GM19193 (cell line): Measurements from ENCODE around the gene SATL1.

Experiments used
- POLR2A ChIP-seq: IDR thresholded peaks from 4 replicates; pipeline ENCODE4 v1.6.1; 2011; ENCODE audit not compliant: insufficient read depth, insufficient read length; ENCODE audit errors: extremely low read depth

Gene SATL1, protein sequence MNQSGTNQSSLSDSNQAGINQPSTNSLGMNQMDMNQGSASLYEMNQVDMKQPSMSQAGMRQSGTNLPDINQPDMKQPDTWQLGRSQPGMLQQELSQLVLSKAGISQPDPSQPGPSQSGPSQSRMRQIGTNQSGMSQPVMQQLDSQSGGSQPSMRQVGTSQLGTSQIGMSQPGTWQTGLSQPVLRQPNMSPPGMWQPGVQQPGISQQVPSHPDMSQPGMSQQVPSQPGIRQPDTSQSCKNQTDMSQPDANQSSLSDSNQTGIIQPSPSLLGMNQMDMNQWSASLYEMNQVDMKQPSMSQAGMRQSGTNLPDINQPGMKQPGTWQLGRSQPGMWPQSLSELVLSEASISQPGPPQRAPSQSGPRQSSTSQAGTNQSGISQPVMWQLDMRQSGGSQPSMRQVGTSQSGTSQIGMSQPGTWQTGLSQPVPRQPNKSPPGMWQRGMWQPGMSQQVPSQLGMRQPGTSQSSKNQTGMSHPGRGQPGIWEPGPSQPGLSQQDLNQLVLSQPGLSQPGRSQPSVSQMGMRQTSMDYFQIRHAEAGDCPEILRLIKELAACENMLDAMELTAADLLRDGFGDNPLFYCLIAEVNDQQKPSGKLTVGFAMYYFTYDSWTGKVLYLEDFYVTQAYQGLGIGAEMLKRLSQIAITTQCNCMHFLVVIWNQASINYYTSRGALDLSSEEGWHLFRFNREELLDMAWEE

DNA sequence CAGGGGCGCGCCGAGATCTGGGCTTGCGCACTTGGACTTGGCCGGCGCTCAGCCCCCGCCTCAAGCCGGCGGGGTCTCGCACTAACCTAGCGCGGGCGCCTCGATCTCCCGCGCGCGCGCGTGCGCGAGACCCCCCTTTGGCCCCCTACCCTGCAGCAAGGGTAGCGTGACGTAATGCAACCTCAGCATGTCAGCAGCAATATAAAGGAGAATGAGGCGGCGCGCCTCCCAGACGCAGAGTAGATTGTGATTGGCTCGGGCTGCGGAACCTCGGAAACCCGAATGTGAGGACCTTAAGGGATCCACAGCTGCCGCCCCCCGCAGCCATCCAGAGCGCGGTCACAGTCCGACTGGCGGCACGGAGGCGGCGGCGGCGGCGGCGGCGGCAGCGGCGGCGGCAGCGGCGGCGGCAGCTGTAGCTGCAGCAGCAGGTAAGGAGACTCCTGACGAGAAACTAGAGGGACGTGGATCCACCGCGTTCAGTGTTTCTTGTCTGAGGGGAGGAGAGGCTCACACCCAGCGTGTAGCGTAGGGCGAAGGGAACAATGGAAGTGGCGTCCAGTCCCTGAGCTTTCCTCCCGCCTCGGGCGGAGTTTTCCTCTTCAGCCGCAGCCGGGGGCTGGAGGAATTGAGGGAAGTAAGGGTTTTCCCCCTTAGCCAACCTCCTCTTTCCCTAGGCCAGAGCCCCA lies at the start of gene SATL1, which contains the start of gene ZNF711:
Gene SATL1 (minus strand): TSS at position 19 of the 689 bp plus-strand sequence. CDS start 134,811 bp downstream, outside the sequence.
Gene ZNF711 (plus strand): TSS at position 231 of the 689 bp plus-strand sequence. CDS start 3,582 bp downstream, outside the sequence.
- no peak for TF ChIP-seq POLR2A

DNA sequence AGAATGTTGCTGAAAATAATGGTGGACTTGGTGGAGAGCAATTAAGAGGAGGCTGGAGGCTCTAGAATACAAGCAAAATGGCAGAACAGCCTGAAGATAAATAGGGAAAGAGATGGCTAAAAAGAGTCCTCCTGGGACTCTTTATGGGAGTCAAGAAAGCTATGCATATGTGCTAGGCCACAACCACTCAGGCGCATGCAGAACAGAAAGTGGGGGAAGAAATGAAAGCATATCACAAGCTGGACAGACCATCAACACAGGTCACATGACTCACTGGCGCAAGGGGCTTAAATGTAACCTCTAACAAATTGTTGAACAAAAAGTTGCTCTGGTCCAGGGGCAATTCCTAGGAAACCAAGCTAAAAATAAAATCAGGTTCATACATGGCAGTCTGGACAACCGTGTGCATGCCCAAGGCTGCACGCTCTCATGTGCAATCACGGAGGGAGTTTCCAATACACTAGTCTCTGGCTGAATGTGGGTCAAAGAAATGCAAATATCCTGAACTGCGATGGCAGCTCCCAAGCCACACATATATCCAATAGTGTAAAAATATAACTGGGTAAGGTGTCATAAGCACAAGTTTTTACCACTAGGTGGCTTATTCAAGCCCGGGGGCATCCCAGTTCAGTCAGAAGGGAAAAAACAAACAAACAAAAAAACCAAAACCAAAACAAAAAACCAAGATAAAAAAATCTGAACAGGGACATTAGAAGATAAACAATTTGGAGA lies 45.6 kb upstream of the SATL1 start:
- no peak for TF ChIP-seq POLR2A

DNA sequence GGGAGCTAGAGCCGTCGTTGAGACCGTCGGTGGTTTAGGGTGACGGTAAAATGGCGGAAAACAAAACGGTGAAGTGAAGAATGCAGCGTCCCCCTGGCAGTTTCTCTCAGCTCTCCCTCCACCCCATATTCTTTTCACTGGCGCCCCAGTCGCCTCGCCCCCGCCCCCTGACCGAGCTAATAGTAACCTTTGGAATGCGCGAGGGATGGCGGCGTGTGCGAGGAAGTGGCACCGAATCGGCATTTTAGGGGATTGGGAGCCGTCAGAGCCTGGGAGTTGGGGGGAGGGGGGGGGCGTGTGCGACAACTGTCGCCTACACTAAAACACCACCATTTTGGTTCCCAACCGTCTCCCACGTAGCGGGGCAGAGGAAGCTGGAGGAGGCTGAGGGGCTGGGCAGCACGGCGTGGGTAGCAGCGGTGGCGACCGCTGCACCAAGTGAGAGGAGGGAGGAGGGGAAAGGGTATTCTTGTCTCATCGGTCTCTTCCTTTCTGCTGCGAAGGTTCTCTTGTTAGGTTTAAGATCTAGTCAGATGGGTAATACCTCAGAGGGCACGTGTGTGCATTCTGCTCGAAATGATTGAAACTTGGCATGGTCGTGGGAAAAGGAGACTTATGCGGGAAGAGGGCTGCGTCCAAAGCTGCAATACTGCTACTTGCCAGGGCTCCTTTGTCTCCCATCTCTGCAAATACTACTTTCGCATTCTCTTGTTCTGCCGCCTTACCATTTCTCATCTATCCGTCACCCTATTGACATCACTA lies 1.1 kb upstream of the SATL1 start:
- TF ChIP-seq POLR2A = no peak

DNA sequence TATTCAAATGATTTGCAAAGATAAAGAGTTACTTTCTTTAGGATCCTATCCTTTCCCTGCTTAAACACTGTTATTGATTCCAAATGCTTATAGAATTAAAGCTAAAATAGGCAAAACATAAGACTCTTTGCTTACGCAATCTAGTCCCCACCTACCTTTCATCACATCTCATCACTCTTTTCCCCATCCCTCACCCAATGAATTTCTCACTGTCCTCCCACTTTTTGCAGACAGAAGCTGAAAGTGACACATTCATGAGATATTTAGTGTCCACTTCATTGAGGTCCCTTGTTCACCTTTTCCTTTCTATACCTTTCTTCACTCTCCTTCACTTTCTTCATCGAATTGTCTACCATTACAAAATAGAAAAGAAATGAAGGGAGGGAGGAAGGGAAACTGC lies 424 bp downstream of the SATL1 start:
- no peak for TF ChIP-seq POLR2A

DNA sequence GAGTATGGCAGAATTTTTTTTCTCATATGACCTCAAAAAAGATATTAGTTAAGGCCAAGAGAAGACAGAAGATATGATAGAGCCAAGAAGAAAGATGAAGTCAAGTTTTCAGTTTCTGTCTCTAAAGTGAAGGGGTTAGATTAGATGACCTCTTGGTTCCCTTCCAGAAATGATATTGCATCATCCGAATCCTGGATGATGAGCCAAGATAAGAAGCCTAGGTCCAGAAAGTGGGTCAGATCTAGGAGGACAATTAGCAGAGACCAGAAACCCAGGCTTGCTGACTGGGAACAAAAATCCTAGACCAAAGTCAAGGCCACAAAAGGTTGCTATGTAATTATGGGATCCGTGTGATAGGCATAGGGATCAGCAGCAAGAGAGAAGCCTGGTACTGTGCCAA lies 20.2 kb downstream of the SATL1 start:
- no peak for TF ChIP-seq POLR2A

DNA sequence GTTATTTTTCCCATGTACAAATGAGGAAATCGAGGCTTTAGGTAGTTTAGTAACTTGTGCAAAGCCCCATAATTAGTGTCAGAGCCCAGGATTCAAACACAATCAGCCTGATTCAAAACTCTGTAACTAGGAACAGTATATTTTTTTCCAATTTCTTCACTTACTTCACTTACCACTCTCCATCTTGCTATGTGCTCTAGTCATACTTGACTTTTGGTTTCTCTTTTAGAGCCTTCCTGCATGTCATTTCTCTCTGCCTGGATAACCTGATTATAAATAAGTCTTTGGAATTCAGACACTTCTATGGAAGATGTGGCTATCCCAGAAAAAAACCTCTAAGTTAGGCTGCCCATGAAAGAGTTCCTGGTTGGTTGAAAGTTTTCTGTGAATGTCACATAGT lies 22.2 kb downstream of the SATL1 start:
- TF ChIP-seq POLR2A = no peak

DNA sequence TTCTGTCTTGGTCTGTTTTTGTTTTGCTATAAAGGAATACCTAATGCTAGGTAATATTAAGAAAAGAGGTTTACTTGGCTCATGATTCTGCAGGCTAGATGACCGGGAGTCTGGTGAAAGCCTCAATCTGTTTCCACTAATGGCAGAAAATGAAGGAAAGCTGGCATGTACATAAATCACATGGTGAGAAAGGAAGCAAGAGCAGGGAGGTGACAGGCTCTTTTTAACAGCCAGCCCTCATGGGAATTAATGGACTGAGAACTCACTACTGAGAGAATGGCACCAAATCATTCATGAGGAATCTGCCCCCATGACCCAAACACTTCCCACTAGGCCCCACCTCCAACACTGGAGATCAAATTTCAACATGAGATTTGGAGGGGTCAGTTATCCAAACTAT lies 27.6 kb downstream of the SATL1 start:
- no peak for TF ChIP-seq POLR2A

DNA sequence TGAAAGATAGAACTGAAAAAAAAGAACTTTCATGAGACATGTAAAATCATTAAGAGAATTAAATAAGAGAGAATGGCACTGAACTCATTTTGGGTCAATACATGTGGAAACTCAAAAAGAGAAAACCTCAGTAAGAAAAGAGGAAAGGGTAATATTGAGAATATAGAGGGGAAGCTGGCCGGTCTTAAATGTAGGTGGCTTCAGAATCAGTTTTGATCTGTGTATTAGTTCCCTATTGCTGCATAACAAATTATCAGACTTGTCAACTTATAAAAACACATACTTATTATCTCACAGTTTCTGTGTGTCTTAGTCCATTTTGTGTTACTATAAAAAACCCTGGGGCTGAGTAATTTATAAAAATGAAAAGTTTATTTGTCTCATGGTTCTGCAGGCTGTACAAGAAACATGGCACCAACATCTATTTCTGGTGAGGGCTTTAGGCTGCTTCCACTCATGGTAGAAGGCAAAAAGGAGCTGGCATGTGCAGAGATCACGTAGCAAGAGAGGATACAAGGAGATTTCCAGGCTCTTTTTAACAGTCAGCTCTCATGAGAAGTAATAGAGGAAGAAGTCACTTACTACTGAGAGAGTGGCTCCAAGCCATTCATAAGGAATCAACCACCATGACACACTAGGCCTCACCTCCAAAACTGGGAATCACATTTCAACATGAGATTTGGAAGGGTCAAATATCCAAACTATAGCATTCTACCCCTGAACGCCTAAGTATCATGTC lies 29.6 kb downstream of the SATL1 start:
- TF ChIP-seq POLR2A = no peak

DNA sequence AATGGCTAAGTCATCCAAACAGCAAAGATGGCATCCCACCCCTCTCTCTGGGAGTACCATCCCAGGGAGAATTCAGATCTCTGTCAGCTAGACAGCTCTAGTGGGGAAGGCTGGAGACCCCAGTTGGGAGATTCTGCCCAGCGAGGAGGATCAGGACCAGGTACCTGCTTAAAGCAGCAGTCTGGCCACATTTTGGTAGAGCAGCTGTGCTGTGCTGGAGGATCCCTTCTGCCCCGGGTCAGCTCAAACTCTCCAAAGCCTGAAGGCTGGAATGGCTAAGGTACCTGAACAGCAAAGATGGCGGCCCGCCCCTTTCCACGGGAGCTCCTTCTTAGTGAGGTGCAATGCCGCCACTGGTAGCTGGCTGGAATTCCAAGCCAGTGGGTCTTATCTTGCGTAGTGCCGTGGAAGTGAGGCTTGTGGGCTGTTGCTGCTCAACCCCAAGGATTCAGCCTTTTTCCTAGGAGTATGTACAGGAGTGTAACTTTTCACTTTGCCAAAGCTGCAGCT lies 40.1 kb downstream of the SATL1 start:
- no peak for TF ChIP-seq POLR2A

DNA sequence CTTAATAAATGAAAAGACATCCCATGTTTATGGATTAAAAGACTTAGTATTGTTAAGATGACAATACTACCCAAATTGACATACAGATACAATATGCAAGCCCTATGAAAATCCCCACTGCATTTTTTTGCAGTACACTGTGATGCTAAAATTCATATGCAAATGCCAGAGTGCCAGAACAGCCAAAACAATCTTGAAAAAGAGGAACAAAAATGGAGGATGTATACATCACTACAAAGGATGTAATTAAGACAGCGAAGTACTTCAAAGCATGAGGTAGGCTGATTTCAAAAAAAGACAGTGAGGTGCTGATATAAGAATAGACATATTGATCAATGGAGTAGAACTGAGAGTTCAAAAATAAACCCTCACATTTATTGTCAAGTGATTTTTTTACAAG lies 47.3 kb downstream of the SATL1 start:
- TF ChIP-seq POLR2A = no peak

DNA sequence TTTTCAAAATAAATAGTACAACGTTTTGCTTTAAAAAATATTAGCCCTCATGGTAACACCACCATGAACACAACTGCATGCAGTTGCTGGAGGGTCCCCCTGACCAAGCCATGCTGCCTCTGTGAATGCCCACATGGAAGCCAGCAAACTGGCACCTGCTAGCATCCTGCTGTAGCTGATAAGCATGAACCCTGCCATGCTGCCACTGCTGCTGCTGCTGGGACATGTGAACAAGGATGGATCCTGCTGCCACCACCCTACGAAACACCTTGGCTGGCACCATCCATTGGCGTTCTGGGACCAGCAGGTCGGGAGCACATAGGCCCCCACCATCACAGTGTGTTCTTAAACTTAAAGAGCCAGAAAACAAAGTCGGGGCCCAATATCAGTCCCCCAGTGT lies 83.9 kb downstream of the SATL1 start:
- no peak for TF ChIP-seq POLR2A

DNA sequence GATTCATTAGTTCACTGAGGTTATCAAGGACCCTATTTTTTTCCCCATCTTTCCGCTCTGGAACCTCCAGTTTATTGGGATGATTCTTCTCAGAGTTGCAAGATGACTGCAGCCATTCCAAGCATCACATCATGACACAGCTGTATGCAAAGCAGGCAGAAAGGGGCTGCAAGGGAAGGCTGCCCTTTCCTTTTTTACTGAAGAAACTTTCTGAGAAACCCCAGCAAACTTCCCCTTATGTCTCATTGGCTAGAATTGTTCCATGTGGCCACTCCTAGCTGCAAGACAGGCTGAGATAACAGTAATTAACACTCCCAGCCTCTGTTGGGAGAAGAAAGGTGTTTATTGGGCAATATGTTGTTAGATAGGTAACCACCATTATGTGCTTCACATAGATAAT lies 102.6 kb downstream of the SATL1 start:
- no peak for TF ChIP-seq POLR2A

DNA sequence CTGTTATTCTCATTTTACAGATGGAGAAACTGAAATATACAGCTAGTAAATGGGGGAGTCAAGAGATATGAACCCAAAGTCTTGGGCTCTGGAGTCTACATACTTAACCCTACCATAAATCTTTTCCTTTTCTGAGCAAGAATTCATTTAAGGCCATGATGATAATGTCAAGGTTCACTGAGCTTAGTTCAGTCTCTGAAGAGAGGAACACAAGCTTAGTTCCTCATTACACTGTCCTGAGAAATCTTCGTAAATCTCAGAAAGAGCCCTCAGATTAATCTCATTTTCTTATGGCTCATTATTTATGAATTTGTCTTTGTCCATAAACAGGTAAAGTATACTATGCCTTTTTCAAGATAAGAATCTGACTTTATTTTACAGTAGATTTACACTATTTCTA lies 104.2 kb downstream of the SATL1 start:
- no peak for TF ChIP-seq POLR2A
